DOHH2 (cell line): ENCODE results near the gene GLRA3.
A peak's percentile ranks its signal among the peaks of the same experiment; 100 is the strongest.
"Not testable (repeated sequence)": the region's sequence is repeated elsewhere in the genome, so short reads cannot be mapped to it uniquely, and the experiment has no call there.

Experiments used
- H3F3A ChIP-seq: fragments of 200-600 bp; sonication (generic), shearing (Covaris generic); 2 replicates; pipeline ENCODE4 v1.6.0; 2016; ENCODE audit warnings: antibody characterized with exemption, mild to moderate bottlenecking; ENCODE audit not compliant: control insufficient read depth, insufficient read depth
- H3K27ac ChIP-seq: fragments of 200-600 bp; sonication (generic); 2 replicates; pipeline ENCODE4 v1.5.1; 2014; ENCODE audit warnings: low read depth, mild to moderate bottlenecking, low read length, moderate library complexity
- H3K27me3 ChIP-seq: fragments of 200-600 bp; sonication (generic); 2 replicates; pipeline ENCODE4 v1.6.1; 2014; ENCODE audit warnings: mild to moderate bottlenecking, low read length, mixed read lengths; ENCODE audit not compliant: control insufficient read depth
- H3K36me3 ChIP-seq: fragments of 200-600 bp; sonication (generic); 2 replicates; pipeline ENCODE4 v1.6.1; 2014; ENCODE audit warnings: mild to moderate bottlenecking, low read length, moderate library complexity, mixed read lengths; ENCODE audit not compliant: control insufficient read depth
- H3K4me1 ChIP-seq: fragments of 200-600 bp; sonication (generic); 2 replicates; pipeline ENCODE4 v1.6.1; 2014; ENCODE audit warnings: mild to moderate bottlenecking, low read length, mixed read lengths; ENCODE audit not compliant: control insufficient read depth
- H3K4me2 ChIP-seq: fragments of 200-600 bp; sonication (generic); 2 replicates; pipeline ENCODE4 v1.6.0; 2014; ENCODE audit warnings: mild to moderate bottlenecking, low read length, moderate library complexity
- H3K4me3 ChIP-seq: fragments of 200-600 bp; sonication (generic); 2 replicates; pipeline ENCODE4 v1.5.1; 2014; ENCODE audit warnings: mild to moderate bottlenecking, low read length, mixed read lengths
- H3K79me2 ChIP-seq: fragments of 200-600 bp; sonication (generic); 2 replicates; pipeline ENCODE4 v1.6.1; 2014; ENCODE audit warnings: mild to moderate bottlenecking, low read length, mixed read lengths; ENCODE audit not compliant: control insufficient read depth
- H3K9me2 ChIP-seq: fragments of 200-600 bp; sonication (generic); replicated peaks from 2 replicates; pipeline ENCODE4 v1.6.1; 2014; ENCODE audit warnings: mild to moderate bottlenecking, low read length, mixed read lengths; ENCODE audit not compliant: control insufficient read depth
- H3K9me3 ChIP-seq: fragments of 200-600 bp; sonication (generic); 2 replicates; pipeline ENCODE4 v1.6.1; 2014; ENCODE audit warnings: antibody characterized with exemption, low read length, mixed read lengths; ENCODE audit not compliant: control insufficient read depth, insufficient read depth
- H4K20me1 ChIP-seq: fragments of 200-600 bp; sonication (generic); 2 replicates; pipeline ENCODE4 v1.6.0; 2014; ENCODE audit warnings: low read depth, mild to moderate bottlenecking, antibody characterized with exemption, low read length, moderate library complexity; ENCODE audit not compliant: control insufficient read depth, insufficient read depth
- EZH2phosphoT487 ChIP-seq: fragments of 200-600 bp; sonication (generic); IDR thresholded peaks from 2 replicates; pipeline ENCODE4 v1.6.1; 2017; ENCODE audit warnings: borderline replicate concordance, mild to moderate bottlenecking, antibody characterized with exemption, low read length, moderate library complexity, mixed read lengths
- TF ChIP-seq, protein P1 (sequence below): fragments of 200-600 bp; sonication (generic); IDR thresholded peaks from one replicate; pipeline ENCODE4 v1.5.1; 2014; ENCODE audit warnings: antibody characterized with exemption, mild to moderate bottlenecking, low read depth, low read length; ENCODE audit not compliant: poor library complexity, severe bottlenecking

GLRA3 gene

GRCh38 chr4:174828845-174829701, at the start of gene GLRA3:
TSS of gene GLRA3 (minus strand) at chr4:174829247. CDS start at chr4:174828811, 436 bp downstream.
- no peaks in the 10 kb centered on the region for H3K9me3 ChIP-seq
- no peaks in the 10 kb centered on the region for H3F3A ChIP-seq
- no peaks in the 10 kb centered on the region for H3K79me2 ChIP-seq
- TF ChIP-seq EZH2phosphoT487: no peak
- TF ChIP-seq, protein P1, sequence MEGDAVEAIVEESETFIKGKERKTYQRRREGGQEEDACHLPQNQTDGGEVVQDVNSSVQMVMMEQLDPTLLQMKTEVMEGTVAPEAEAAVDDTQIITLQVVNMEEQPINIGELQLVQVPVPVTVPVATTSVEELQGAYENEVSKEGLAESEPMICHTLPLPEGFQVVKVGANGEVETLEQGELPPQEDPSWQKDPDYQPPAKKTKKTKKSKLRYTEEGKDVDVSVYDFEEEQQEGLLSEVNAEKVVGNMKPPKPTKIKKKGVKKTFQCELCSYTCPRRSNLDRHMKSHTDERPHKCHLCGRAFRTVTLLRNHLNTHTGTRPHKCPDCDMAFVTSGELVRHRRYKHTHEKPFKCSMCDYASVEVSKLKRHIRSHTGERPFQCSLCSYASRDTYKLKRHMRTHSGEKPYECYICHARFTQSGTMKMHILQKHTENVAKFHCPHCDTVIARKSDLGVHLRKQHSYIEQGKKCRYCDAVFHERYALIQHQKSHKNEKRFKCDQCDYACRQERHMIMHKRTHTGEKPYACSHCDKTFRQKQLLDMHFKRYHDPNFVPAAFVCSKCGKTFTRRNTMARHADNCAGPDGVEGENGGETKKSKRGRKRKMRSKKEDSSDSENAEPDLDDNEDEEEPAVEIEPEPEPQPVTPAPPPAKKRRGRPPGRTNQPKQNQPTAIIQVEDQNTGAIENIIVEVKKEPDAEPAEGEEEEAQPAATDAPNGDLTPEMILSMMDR: no peak
- H3K9me2 ChIP-seq: no peaks in the 10 kb centered on the region
- no peaks in the 10 kb centered on the region for H4K20me1 ChIP-seq
- H3K4me3 ChIP-seq: no peak within 1 kb of the TSS
- H3K4me1 ChIP-seq: no peaks in the 10 kb centered on the region
- no peak within 1 kb of the TSS for H3K4me2 ChIP-seq
- H3K27ac ChIP-seq: no peak within 1 kb of the TSS
- H3K27me3 ChIP-seq: no peaks in the 10 kb centered on the region
- H3K36me3 ChIP-seq: no peaks in the 10 kb centered on the region

DNA sequence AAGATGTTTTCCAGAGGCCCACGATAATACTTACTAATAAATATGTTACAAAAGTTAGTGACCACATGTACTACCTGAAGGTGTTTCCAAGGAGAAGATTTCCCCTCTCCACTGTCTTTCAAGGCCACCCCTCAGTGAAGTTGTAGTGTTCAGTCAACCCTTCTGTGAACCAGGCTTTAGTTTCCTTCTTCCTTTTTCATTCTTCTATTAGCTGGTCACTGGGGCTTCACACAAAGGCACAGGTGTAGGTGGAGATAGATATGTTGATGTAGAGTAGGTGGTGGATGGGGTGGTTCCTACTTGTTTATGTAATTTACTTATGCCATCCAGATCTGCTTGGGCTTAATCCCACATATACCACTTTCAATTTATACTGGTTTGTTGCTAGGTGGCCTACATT, 45.9 kb upstream of the GLRA3 start:
- Histone ChIP-seq H3K27me3 (no peaks in the 10 kb centered on the region), H3K4me2 (no peak overlapping the region), H3K36me3 (no peaks in the 10 kb centered on the region), H3K9me3 (no peaks in the 10 kb centered on the region), H3K9me2 (no peaks in the 10 kb centered on the region), H3K4me1 (peaks cover 5% of the 10 kb centered on the region; the same call in 1 of the 2 replicates), H3F3A (no peaks in the 10 kb centered on the region), H3K27ac (no peak overlapping the region), H4K20me1 (no peaks in the 10 kb centered on the region), H3K79me2 (no peaks in the 10 kb centered on the region), H3K4me3 (no peak overlapping the region)
- TF ChIP-seq, protein P1: no peak
- no peak for TF ChIP-seq EZH2phosphoT487

GRCh38 chr4:174873931-174874330, 44.9 kb upstream of the GLRA3 start:
- H3K27me3 ChIP-seq: no peaks in the 10 kb centered on the region
- H3K4me3 ChIP-seq: no peak overlapping the region
- H3K79me2 ChIP-seq: no peaks in the 10 kb centered on the region
- no peaks in the 10 kb centered on the region; the same call in 1 of the 2 replicates for H3K9me3 ChIP-seq
- H3K27ac ChIP-seq: no peak overlapping the region
- H4K20me1 ChIP-seq: no peaks in the 10 kb centered on the region
- H3K4me2 ChIP-seq: no peak overlapping the region
- TF ChIP-seq, protein P1: peak; percentile 48
- no peak for TF ChIP-seq EZH2phosphoT487
- H3F3A ChIP-seq: no peaks in the 10 kb centered on the region
- H3K4me1 ChIP-seq: peaks cover 5% of the 10 kb centered on the region; the same call in 1 of the 2 replicates
- H3K36me3 ChIP-seq: no peaks in the 10 kb centered on the region
- no peaks in the 10 kb centered on the region for H3K9me2 ChIP-seq

GRCh38 chr4:174873146-174873545, 44.1 kb upstream of the GLRA3 start:
- not testable (repeated sequence) for H3K79me2 ChIP-seq, H3K9me3 ChIP-seq, H3K4me2 ChIP-seq, H3K36me3 ChIP-seq, H3K27ac ChIP-seq, H3K4me1 ChIP-seq, H3K4me3 ChIP-seq, H3K27me3 ChIP-seq, H4K20me1 ChIP-seq, H3F3A ChIP-seq, H3K9me2 ChIP-seq
